Endodermal cell (in vitro differentiated cells): Measurements from ENCODE around the gene ZNF813. TPM values are rescaled to one million over a fixed set of nuclear protein-coding genes. Genes with fewer than 3 reads are reported as not detected.
A peak's percentile ranks its signal among the peaks of the same experiment; 100 is the strongest.
"Not testable (repeated sequence)": the region's sequence is repeated elsewhere in the genome, so short reads cannot be mapped to it uniquely, and the experiment has no call there.

Experiments used
- DNase-seq: peaks from one replicate; pipeline ENCODE4 v3.0.0-alpha.2; 2017
- H3K27ac ChIP-seq: 2 replicates; pipeline ENCODE4 v1.5.1; 2013; ENCODE audit warnings: mild to moderate bottlenecking, low read depth, low read length, moderate library complexity
- H3K27me3 ChIP-seq: 2 replicates; pipeline ENCODE4 v1.6.1; 2013; ENCODE audit warnings: mild to moderate bottlenecking, low read length, moderate library complexity; ENCODE audit not compliant: insufficient read depth, control insufficient read depth, poor library complexity, severe bottlenecking
- H3K36me3 ChIP-seq: 2 replicates; pipeline ENCODE4 v1.7.0; 2013; ENCODE audit warnings: mild to moderate bottlenecking, low read length, moderate library complexity; ENCODE audit not compliant: control insufficient read depth, insufficient read depth
- H3K4me1 ChIP-seq: one replicate; pipeline ENCODE4 v1.7.0; 2013; ENCODE audit warnings: low read length; ENCODE audit not compliant: control insufficient read depth, insufficient read depth
- H3K4me3 ChIP-seq: 2 replicates; pipeline ENCODE4 v1.5.1; 2013; ENCODE audit warnings: mild to moderate bottlenecking, low read length, moderate library complexity
- H3K9ac ChIP-seq: 2 replicates; pipeline ENCODE4 v1.6.1; 2013; ENCODE audit warnings: mild to moderate bottlenecking, low read length, moderate library complexity; ENCODE audit not compliant: poor library complexity, severe bottlenecking; ENCODE audit errors: extremely low read depth
- H3K9me3 ChIP-seq: 2 replicates; pipeline ENCODE4 v1.6.1; 2013; ENCODE audit warnings: mild to moderate bottlenecking, low read length, moderate library complexity; ENCODE audit not compliant: control insufficient read depth
- H3K27ac Mint-ChIP-seq: 2 replicates; pipeline ENCODE4 v1.8.0; 2020; ENCODE audit warnings: mixed read lengths
- H3K27me3 Mint-ChIP-seq: 2 replicates; pipeline ENCODE4 v1.8.0; 2021; ENCODE audit warnings: mild to moderate bottlenecking, mixed read lengths; ENCODE audit not compliant: insufficient read depth
- H3K36me3 Mint-ChIP-seq: 2 replicates; pipeline ENCODE4 v1.8.0; 2020; ENCODE audit warnings: low read depth, mixed read lengths
- H3K4me1 Mint-ChIP-seq: 2 replicates; pipeline ENCODE4 v1.8.0; 2020; ENCODE audit warnings: mixed read lengths
- H3K4me3 Mint-ChIP-seq: 2 replicates; pipeline ENCODE4 v1.8.0; 2020; ENCODE audit warnings: mild to moderate bottlenecking, moderate library complexity, mixed read lengths
- H3K9me3 Mint-ChIP-seq: 2 replicates; pipeline ENCODE4 v1.8.0; 2020; ENCODE audit warnings: mild to moderate bottlenecking, mixed read lengths
- WGBS, 2 experiments: methylation state at CpG; one replicate each; pipeline versions ENCODE4 v1.1.5 to v1.1.7; 2013; ENCODE audit warnings: missing lambda C conversion rate in 2 of 2, mixed read lengths in 1 of 2; ENCODE audit not compliant: insufficient coverage in 1 of 2, insufficient read length in 1 of 2; 5-methylcytosine and 5-hydroxymethylcytosine counted together
- total RNA-seq, 2 donors: library from RNA; stranded (reverse); fragmentation: NEBNext Ultra II Directional in 1 of 2; extraction: Animal tissue kit (Norgen Biotek cat#: 25700) in 1 of 2; gene quantifications; 2 replicates in 1 of 2; 3 replicates in 1 of 2; pipeline ENCODE4 v1.2.1, GENCODE V29; 2021
- TF ChIP-seq, protein P1 (sequence below): fragments of 200-600 bp; sonication (generic); conservative IDR thresholded peaks from 2 replicates; pipeline ENCODE4 v1.5.0; 2021; ENCODE audit warnings: antibody characterized with exemption, mild to moderate bottlenecking

The ZNF813 gene
- total RNA-seq, 2 donors from 2014 or later = 38.7 to 58.5 TPM

DNA sequence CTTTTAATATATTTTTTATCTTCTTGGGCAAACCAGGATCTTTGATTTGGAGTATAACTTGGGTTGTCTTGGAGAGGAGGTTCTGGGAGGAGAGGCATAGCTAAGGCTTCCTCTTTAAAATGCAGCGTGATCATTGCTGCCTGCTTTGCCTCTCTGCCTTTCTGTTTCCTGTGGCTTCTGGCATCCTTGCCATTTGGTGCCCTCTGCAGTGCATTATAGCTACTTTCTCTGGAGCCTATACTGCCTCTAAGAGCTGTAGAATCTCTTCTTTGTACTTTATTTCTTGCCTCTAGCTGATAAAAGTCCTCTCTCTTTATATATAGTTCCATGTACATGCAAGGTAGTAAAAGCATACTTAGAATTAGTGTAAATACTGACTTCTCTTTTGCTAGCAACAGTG, 7.3 kb downstream of the ZNF813 start:
- H3K27me3 Mint-ChIP-seq, H3K27ac Mint-ChIP-seq, H3K4me3 Mint-ChIP-seq, H3K27me3 ChIP-seq, H3K4me3 ChIP-seq, DNase-seq, H3K27ac ChIP-seq, H3K9ac ChIP-seq, H3K4me1 ChIP-seq: not testable (repeated sequence)
- Mint-ChIP-seq H3K36me3 (peaks cover 82% of the 10 kb centered on the region), H3K4me1 (peaks cover 23% of the 10 kb centered on the region), H3K9me3 (peaks cover 29% of the 10 kb centered on the region)
- peaks cover 44% of the 10 kb centered on the region for H3K9me3 ChIP-seq
- TF ChIP-seq, protein P1, sequence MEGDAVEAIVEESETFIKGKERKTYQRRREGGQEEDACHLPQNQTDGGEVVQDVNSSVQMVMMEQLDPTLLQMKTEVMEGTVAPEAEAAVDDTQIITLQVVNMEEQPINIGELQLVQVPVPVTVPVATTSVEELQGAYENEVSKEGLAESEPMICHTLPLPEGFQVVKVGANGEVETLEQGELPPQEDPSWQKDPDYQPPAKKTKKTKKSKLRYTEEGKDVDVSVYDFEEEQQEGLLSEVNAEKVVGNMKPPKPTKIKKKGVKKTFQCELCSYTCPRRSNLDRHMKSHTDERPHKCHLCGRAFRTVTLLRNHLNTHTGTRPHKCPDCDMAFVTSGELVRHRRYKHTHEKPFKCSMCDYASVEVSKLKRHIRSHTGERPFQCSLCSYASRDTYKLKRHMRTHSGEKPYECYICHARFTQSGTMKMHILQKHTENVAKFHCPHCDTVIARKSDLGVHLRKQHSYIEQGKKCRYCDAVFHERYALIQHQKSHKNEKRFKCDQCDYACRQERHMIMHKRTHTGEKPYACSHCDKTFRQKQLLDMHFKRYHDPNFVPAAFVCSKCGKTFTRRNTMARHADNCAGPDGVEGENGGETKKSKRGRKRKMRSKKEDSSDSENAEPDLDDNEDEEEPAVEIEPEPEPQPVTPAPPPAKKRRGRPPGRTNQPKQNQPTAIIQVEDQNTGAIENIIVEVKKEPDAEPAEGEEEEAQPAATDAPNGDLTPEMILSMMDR = peak; percentile 47
- WGBS, 2 experiments = 95% methylated on average over 1 of the region's 1 CpG; no CpG with 5 or more reads in 1 of the 2 experiments
- H3K36me3 ChIP-seq = peaks cover 90% of the 10 kb centered on the region

DNA sequence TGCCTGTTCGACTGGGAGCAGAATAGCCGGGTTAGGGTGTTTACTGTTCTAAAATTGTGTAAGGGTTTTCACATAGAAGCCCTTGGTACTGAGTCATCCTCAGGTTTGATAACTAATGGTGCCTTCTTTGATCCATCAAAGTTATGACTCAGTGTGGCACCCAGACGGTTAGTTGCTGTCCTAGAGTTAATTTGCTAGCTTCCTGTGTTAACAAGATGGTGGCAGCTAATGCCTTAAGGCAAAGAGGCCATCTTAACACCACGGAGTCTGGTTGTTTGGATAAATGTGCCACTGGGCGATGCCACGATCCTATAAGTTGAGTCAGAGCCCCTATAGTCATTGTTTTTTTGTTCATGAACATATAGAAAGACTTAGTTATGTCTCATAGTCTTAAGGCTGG, 7.9 kb downstream of the ZNF813 start:
- 92 to 94% methylated on average over 5 to 6 of the region's 6 CpGs for WGBS, 2 experiments
- peaks cover 87% of the 10 kb centered on the region for H3K36me3 Mint-ChIP-seq
- not testable (repeated sequence) for H3K27ac ChIP-seq

DNA sequence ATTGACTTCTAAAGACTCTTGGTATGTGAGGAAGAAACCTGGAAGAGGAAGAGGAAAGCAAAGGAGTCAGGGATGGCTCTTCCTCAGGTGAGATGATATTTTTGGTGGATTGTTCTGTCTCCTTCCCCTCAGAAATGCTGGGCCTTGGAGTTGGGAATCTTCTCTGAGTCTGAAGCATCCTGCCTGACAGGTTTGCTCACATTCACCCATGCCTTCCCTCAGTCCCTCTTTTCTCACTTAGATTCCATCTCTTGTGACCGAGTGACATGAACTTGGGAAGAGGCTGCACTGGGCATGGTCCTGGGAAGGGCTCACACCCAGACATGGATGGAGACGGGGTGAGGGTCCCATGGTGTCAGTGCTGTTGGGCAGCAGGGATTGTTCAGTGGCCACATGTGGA, 16.2 kb downstream of the ZNF813 start:
- not testable (repeated sequence) for DNase-seq, H3K27ac Mint-ChIP-seq, H3K4me1 Mint-ChIP-seq, H3K27me3 ChIP-seq, H3K4me1 ChIP-seq, H3K9ac ChIP-seq, H3K4me3 Mint-ChIP-seq, H3K27me3 Mint-ChIP-seq, H3K27ac ChIP-seq
- peak overlapping the region; percentile 53 for H3K4me3 ChIP-seq
- peaks cover 91% of the 10 kb centered on the region for H3K9me3 ChIP-seq
- peaks cover 95% of the 10 kb centered on the region for H3K36me3 ChIP-seq
- Mint-ChIP-seq H3K9me3 (peaks cover 71% of the 10 kb centered on the region), H3K36me3 (peaks cover 95% of the 10 kb centered on the region)
- 93% methylated on average over 2 of the region's 2 CpGs; no CpG with 5 or more reads in 1 of the 2 experiments for WGBS, 2 experiments

More for the DNA sequence above, 7.9 kb downstream of the ZNF813 start:
- not testable (repeated sequence) for DNase-seq, H3K27me3 Mint-ChIP-seq, H3K9ac ChIP-seq, H3K27ac Mint-ChIP-seq, H3K4me1 ChIP-seq, H3K4me3 Mint-ChIP-seq, H3K27me3 ChIP-seq, H3K4me3 ChIP-seq
- Histone ChIP-seq H3K36me3 (peaks cover 96% of the 10 kb centered on the region), H3K9me3 (peaks cover 50% of the 10 kb centered on the region)
- Mint-ChIP-seq H3K4me1 (peaks cover 20% of the 10 kb centered on the region), H3K9me3 (peaks cover 35% of the 10 kb centered on the region)

DNA sequence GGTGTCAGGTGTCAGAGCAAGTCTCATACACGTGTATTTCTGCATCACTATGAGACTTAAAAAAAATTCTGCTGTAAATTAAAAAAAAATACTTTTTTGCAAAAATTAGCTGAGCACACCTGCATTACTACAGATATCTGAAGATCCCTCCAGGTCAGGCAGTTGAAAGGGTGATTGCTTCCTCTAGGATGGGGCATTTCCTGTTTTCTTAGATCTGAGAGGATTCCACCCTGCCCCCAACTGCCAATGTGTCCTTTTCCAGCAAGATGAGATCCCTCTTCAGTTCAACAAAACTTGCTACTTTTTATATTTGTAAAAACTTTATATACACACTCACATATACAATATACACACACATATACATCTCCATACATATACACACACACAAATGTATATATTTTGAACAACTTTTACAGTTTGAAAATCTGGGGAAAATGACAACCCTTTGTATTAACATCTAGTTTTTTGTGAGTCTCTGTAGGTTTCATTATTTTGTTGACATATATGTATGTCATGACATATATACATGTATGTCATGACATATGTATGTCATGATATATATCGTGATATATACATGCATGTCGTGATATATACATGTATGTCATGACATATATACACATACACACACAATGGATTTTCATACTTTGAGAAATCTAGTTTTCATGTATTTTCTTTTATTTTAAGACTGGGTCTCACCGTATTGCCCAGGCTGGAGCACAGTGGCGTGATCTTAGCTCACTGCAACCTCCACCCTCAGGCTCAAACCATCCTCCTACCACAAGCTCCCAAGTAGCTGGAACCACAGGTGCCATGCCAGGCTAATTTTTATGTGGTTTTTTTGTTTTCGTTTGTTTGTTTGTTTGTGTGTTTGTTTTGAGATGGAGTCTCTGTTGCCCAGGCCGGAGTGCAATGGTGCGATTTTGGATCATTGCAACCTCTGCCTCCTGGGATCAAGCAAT, 17.8 kb downstream of the ZNF813 start:
- WGBS, 2 experiments = 91 to 93% methylated on average over 4 to 6 of the region's 8 CpGs
- TF ChIP-seq, protein P1 = no peak
- peaks cover 92% of the 10 kb centered on the region for H3K36me3 Mint-ChIP-seq
- Histone ChIP-seq H3K4me3 (peak overlapping the region; percentile 54), H3K36me3 (peaks cover 95% of the 10 kb centered on the region), H3K27ac (no peak overlapping the region), H3K27me3 (no peaks in the 10 kb centered on the region), H3K9ac (no peak overlapping the region), H3K4me1 (no peaks in the 10 kb centered on the region), H3K9me3 (peaks cover 91% of the 10 kb centered on the region)
- no peak overlapping the region for H3K27ac Mint-ChIP-seq
- no peak overlapping the region for H3K4me3 Mint-ChIP-seq
- no peaks in the 10 kb centered on the region for H3K4me1 Mint-ChIP-seq
- peaks cover 64% of the 10 kb centered on the region for H3K9me3 Mint-ChIP-seq
- H3K27me3 Mint-ChIP-seq = peaks cover 2% of the 10 kb centered on the region
- no peak for DNase-seq
